ENCODE data around the gene TRIM7. TPM values are rescaled to one million over a fixed set of nuclear protein-coding genes. Genes with fewer than 3 reads are reported as not detected.

TRIM7 gene
- total and polyA plus RNA-seq, 12 donors = 0.55 to 6.3 (median 3.8) TPM

GRCh38 chr5:181167814-181168488 lies 37.0 kb downstream of the TRIM7 start:
- Histone ChIP-seq H3K9me3 (replicated peaks in 1 of 3) (no peaks in the 10 kb centered on the region), H3K27ac (no peak overlapping the region), H3K4me3 (no peak overlapping the region), H3K36me3 (replicated peaks in 1 of 2) (no peaks in the 10 kb centered on the region), H3K27me3 (peaks cover 80% of the 10 kb centered on the region), H3K4me1 (replicated peaks in 1 of 2) (no peaks in the 10 kb centered on the region)
- intact Hi-C loops (cut with DNase I) = no loop called here
- TF ChIP-seq CTCF (IDR thresholded peaks at IDR 0.05) = no peak
- no peak for TF ChIP-seq POLR2A (IDR thresholded peaks at IDR 0.05)
- 14 to 16% (median 15%) methylated on average over 11 of the region's 11 CpGs for WGBS, 4 donors
- no peak for DNase-seq

DNA sequence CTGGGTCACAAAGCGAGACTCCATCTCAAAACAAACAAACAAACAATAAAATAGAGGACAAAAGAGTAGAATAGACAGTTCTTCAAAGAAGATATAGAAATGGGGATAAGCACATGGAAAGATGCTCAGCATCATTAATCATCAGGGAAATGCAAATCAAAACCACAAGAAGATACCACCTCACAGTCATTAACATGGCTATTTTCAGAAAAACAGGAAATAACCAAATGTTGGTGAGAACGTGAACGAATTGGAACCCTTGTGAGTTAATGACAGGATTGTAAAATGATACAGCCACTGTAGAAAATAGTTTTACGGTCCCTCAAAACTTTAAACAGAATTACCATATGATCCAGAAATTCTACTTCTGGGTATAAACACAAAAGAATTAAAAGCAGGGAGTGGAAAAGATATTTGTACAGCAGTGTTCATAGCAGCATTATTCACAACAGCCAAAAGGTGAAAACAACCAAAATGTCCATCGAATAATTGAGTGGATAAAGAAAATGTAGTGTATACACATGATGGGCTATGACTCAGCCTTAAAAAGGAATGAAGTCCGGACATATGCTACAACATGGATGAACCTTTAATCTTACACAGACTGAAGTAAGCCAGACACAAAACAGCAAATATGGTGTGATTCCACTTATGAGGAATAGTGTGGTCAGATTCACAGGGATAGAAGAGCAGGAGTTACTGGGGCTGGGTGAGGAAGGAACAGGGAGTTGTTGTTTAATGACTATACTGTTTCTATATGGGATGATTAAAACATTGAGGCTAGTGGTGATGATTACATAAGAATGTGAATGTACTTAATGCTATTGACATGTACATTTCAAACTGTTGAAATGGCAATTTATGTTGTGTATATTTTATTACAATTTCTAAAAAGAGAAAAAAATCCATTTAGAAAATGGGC lies 37.9 kb downstream of the TRIM7 start:
- Histone ChIP-seq H3K9me3 (replicated peaks in 1 of 3) (no peaks in the 10 kb centered on the region), H3K27me3 (peaks cover 71% of the 10 kb centered on the region), H3K4me1 (replicated peaks in 1 of 2) (no peaks in the 10 kb centered on the region), H3K36me3 (replicated peaks in 1 of 2) (no peaks in the 10 kb centered on the region), H3K27ac (no peak overlapping the region), H3K4me3 (no peak overlapping the region)
- no peak for DNase-seq
- no peak for TF ChIP-seq CTCF (IDR thresholded peaks at IDR 0.05)
- no peak for TF ChIP-seq POLR2A (IDR thresholded peaks at IDR 0.05)
- intact Hi-C loops (cut with DNase I) = no loop called here
- 62 to 71% (median 63%) methylated on average over 6 of the region's 6 CpGs for WGBS, 4 donors

DNA sequence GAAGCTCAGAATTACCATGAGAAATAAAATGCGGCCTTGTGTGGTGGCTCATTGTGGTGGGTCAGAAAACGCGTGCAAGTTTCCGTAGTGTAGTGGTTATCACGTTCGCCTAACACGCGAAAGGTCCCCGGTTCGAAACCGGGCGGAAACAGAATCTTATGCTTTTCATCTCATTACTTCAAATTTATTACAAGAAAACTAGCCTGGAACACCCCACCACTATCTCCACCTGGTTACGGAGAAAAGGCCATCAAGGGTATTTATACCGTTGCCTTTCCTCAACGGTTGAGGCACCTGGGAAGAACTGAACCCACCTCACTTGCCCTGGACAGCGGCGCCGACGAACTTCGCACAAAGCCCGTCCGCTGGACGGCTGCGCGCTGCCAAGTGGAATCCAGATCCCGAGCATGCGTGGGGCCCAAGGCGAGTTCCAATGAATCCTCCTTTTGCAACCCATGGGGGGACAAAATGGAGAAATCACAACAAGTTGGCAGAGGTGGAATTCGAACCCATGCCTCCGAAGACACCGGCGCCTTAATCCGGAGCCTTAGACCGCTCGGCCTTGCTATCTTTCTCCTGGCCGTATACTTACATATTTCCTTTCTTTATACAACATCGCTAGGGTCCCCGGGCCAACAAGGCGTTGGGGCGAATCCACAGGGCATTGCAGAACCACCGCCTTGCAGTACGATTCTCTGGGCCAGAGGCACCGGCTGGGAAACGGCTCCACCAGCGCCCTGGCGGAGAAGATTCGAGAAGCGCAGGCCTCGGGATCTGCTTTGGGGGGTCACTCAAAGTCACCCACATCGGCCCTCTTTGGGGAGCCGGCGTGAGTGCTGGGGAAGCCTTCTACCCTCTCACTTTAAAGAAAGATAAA lies 40.7 kb downstream of the TRIM7 start:
- WGBS, 4 donors = 16 to 23% (median 22%) methylated on average over 25 to 49 of the region's 52 CpGs
- no peak overlapping the region for H3K27ac ChIP-seq
- peaks cover 44% of the 10 kb centered on the region for H3K27me3 ChIP-seq
- no peaks in the 10 kb centered on the region for H3K4me1 ChIP-seq (replicated peaks in 1 of 2)
- H3K36me3 ChIP-seq (replicated peaks in 1 of 2) = no peaks in the 10 kb centered on the region
- no peak for DNase-seq
- H3K9me3 ChIP-seq (replicated peaks in 1 of 3) = no peaks in the 10 kb centered on the region
- no peak overlapping the region for H3K4me3 ChIP-seq
- TF ChIP-seq POLR2A (IDR thresholded peaks at IDR 0.05) (no peak), CTCF (IDR thresholded peaks at IDR 0.05) (no peak)
- intact Hi-C loops (cut with DNase I) = no loop called here

All from adrenal gland (tissue), 12 donors.